Measurements from ENCODE around the gene NKD1.

The NKD1 gene

DNA sequence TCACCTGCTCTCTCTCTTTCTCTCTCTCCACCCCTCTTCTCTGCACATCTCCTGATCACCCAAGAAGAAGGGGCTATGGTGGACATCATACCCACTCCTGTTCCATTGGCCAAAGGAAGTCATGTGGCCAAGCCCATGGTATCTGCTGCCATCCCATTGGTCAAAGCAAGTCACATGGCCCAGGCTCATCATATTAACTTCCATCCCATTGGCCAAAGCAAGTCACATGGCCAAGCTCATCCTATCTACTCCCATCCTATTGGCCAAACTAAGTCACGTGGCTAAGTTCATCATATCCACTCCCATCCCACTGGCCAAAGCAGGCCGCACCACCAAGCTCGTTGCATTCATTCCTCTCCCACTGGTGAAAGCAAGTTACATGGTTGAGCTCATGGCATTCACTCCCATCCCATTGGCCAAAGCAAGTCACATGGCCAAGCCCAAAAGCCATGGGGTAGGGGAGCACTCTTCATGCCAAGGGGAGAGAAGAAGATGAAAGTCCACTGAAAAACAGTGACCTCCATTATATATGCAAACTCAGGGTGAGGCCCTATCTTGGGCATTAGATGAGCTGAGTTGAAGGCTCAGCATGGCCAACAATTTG is 103.7 kb downstream of the NKD1 start:
- Histone ChIP-seq H3K79me2 (ENCODE audit: low read length) (no peaks in the 10 kb centered on the region), H2AFZ (ENCODE audit: low read depth, low read length) (no peak overlapping the region), H3K9ac (ENCODE audit: low read length) (no peak overlapping the region), H3K9me3 (ENCODE audit: insufficient read depth, low read length) (no peaks in the 10 kb centered on the region), H3K4me3 (ENCODE audit: low read length) (no peak overlapping the region), H3K4me2 (ENCODE audit: low read length) (no peak overlapping the region), H3K4me1 (ENCODE audit: low read length) (no peaks in the 10 kb centered on the region), H3K27ac (ENCODE audit: low read length) (no peak overlapping the region), H3K36me3 (replicated peaks; ENCODE audit: low read depth, low read length) (no peaks in the 10 kb centered on the region), H4K20me1 (ENCODE audit: insufficient read depth, low read length) (no peaks in the 10 kb centered on the region), H3K27me3 (ENCODE audit: low read depth, low read length) (no peaks in the 10 kb centered on the region)
- TF ChIP-seq EZH2phosphoT487 (IDR thresholded peaks at IDR 0.05; ENCODE audit: low read depth) (no peak), CTCF (IDR thresholded peaks at IDR 0.05; ENCODE audit: low read depth, low read length) (no peak)

DNA sequence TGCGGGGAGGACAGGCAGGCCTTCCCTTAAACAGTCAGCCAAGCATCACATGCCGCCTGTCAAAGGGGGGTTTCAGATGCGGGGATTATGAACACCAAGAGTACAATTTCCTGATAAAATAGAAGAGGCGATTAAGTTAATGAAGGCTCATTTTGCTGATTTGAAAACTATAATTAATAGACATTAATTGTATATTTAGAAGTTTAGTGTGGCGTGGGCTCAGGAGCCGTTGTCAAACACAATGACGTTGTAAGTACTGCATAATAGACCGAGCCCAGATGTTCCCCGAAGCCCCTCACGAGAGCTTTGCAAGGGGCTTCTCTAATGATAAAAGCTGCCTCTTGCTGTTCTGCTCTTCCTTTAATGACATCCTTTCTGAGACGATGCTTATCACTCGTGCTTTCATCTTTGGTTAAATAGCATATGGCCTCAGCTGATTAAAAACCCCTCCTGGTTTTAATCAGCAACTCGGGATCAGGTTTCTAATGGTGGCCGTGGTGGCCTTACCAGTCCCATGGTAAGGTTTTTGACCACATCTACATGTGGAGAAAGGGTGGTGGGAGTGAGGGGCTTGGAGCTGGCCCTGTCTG is 104.7 kb downstream of the NKD1 start:
- Histone ChIP-seq H3K9me3 (ENCODE audit: insufficient read depth, low read length) (no peaks in the 10 kb centered on the region), H3K4me1 (ENCODE audit: low read length) (no peaks in the 10 kb centered on the region), H3K27ac (ENCODE audit: low read length) (no peak overlapping the region), H3K27me3 (ENCODE audit: low read depth, low read length) (no peaks in the 10 kb centered on the region), H3K79me2 (ENCODE audit: low read length) (no peaks in the 10 kb centered on the region), H2AFZ (ENCODE audit: low read depth, low read length) (no peak overlapping the region), H3K36me3 (replicated peaks; ENCODE audit: low read depth, low read length) (no peaks in the 10 kb centered on the region), H3K4me2 (ENCODE audit: low read length) (no peak overlapping the region), H4K20me1 (ENCODE audit: insufficient read depth, low read length) (no peaks in the 10 kb centered on the region), H3K9ac (ENCODE audit: low read length) (no peak overlapping the region), H3K4me3 (ENCODE audit: low read length) (no peak overlapping the region)
- no peak for TF ChIP-seq EZH2phosphoT487 (IDR thresholded peaks at IDR 0.05; ENCODE audit: low read depth)
- no peak for TF ChIP-seq CTCF (IDR thresholded peaks at IDR 0.05; ENCODE audit: low read depth, low read length)

DNA sequence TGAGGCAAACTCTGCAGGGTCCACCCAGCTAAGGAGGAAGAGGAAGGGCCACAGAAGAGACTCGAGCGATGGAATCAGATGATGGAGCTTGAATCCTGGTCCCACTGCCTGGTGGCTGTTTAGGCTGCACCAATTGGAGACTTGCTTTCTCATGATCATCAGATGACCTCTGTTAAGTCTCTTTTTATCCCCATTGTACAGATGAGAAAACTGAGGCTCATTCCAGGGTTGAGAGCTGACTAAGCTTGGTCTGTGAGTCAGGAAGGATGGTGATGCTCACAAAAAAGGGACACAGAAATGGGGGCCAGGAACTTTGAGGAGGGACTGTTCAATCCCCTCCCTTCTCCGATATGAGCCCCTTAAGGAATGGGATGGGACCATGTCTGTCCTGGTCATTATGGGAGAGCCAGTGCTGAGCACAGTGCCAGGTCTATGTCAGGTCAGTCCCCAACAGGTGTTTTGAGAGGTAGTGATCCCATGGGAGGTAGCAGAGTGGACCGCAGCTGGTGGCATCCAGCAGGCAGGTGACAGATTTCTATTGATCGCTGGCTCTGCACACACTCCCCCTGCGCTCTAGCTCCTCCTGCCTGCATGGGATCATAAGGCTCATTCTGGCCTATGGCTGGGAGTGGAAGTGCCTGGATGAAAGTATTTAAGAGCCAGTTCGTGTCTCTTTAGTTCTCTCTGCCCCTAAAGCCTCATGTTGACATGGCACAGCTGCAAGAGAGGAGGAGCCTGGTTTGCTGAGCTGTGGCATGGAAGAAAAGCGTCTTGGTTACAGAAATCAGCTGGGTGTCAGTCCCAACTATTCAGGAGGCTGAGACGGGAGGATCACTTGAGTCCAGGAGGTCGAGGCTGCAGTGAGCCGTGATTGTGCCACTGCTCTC is 105.7 kb downstream of the NKD1 start:
- H3K9me3 ChIP-seq (ENCODE audit: insufficient read depth, low read length), result no peaks in the 10 kb centered on the region
- H3K9ac ChIP-seq (ENCODE audit: low read length), result no peak overlapping the region
- H3K4me3 ChIP-seq (ENCODE audit: low read length), result no peak overlapping the region
- H3K4me2 ChIP-seq (ENCODE audit: low read length), result no peak overlapping the region
- H3K4me1 ChIP-seq (ENCODE audit: low read length), result no peaks in the 10 kb centered on the region
- H2AFZ ChIP-seq (ENCODE audit: low read depth, low read length), result no peak overlapping the region
- no peak overlapping the region for H3K27ac ChIP-seq (ENCODE audit: low read length)
- H3K79me2 ChIP-seq (ENCODE audit: low read length), result no peaks in the 10 kb centered on the region
- H3K27me3 ChIP-seq (ENCODE audit: low read depth, low read length), result no peaks in the 10 kb centered on the region
- no peaks in the 10 kb centered on the region for H3K36me3 ChIP-seq (replicated peaks; ENCODE audit: low read depth, low read length)
- no peak for TF ChIP-seq CTCF (IDR thresholded peaks at IDR 0.05; ENCODE audit: low read depth, low read length)
- no peak for TF ChIP-seq EZH2phosphoT487 (IDR thresholded peaks at IDR 0.05; ENCODE audit: low read depth)
- no peaks in the 10 kb centered on the region for H4K20me1 ChIP-seq (ENCODE audit: insufficient read depth, low read length)

- no peak overlapping the region for H3K9ac ChIP-seq (ENCODE audit: low read length)
- H3K36me3 ChIP-seq (replicated peaks; ENCODE audit: low read depth, low read length), result no peaks in the 10 kb centered on the region
- no peak overlapping the region for H3K4me2 ChIP-seq (ENCODE audit: low read length)
- H3K27ac ChIP-seq (ENCODE audit: low read length), result no peak overlapping the region
- H3K4me3 ChIP-seq (ENCODE audit: low read length), result no peak overlapping the region
- no peaks in the 10 kb centered on the region for H3K9me3 ChIP-seq (ENCODE audit: insufficient read depth, low read length)
- H3K27me3 ChIP-seq (ENCODE audit: low read depth, low read length), result no peaks in the 10 kb centered on the region
- TF ChIP-seq CTCF (IDR thresholded peaks at IDR 0.05; ENCODE audit: low read depth, low read length) (no peak), EZH2phosphoT487 (IDR thresholded peaks at IDR 0.05; ENCODE audit: low read depth) (no peak)
- no peaks in the 10 kb centered on the region for H3K79me2 ChIP-seq (ENCODE audit: low read length)
- H3K4me1 ChIP-seq (ENCODE audit: low read length), result no peaks in the 10 kb centered on the region
- no peak overlapping the region for H2AFZ ChIP-seq (ENCODE audit: low read depth, low read length)
- no peaks in the 10 kb centered on the region for H4K20me1 ChIP-seq (ENCODE audit: insufficient read depth, low read length)
Measured at GRCh38 chr16:50655558-50656055, 107.4 kb downstream of the NKD1 start.
